CD4-positive, alpha-beta memory T cell (primary cell): ENCODE results near the gene CLEC4F. TPM values are rescaled to one million over a fixed set of nuclear protein-coding genes. Genes with fewer than 3 reads are reported as not detected.

Experiments used
- CTCF ChIA-PET: fragments of 350-600 bp; sonication (Branson Sonifier 250); formaldehyde crosslinking; loops from one replicate; lab custom pipeline; 2021; ENCODE audit warnings: inconsistent platforms; ENCODE audit not compliant: partially characterized antibody; lab: Charles Lee
- POLR2A ChIA-PET: fragments of 350-600 bp; sonication (Branson Sonifier 250); formaldehyde crosslinking; loops from one replicate; lab custom pipeline; 2021; ENCODE audit not compliant: partially characterized antibody; lab: Charles Lee
- DNase-seq, 5 donors: peaks; one replicate each; pipeline versions ENCODE4 v3.0.0 to v3.0.0-alpha.2; 2020 to 2022; ENCODE audit warnings: mixed read lengths in 1 of 5
- H3K27ac ChIP-seq: one replicate; pipeline ENCODE4 v1.7.0; 2013; ENCODE audit warnings: low read depth, low read length
- H3K27me3 ChIP-seq: 2 replicates; pipeline ENCODE4 v1.7.0; 2013; ENCODE audit warnings: mild to moderate bottlenecking, low read length, moderate library complexity; ENCODE audit not compliant: insufficient read depth
- H3K36me3 ChIP-seq: 2 replicates; pipeline ENCODE4 v1.7.0; 2013; ENCODE audit warnings: mild to moderate bottlenecking, low read length, moderate library complexity; ENCODE audit not compliant: insufficient read depth
- H3K4me1 ChIP-seq: 2 replicates; pipeline ENCODE4 v1.7.0; 2013; ENCODE audit warnings: mild to moderate bottlenecking, low read length, moderate library complexity; ENCODE audit not compliant: insufficient read depth
- H3K4me3 ChIP-seq, 2 donors: one replicate each; pipeline ENCODE4 v1.7.0; 2013; ENCODE audit warnings: low read length in 2 of 2, mild to moderate bottlenecking in 1 of 2
- H3K9me3 ChIP-seq, 2 donors: one replicate each; pipeline ENCODE4 v1.7.0; 2013; ENCODE audit warnings: low read length in 2 of 2, control low read depth in 1 of 2; ENCODE audit not compliant: control insufficient read depth in 1 of 2
- H3K27ac Mint-ChIP-seq, 7 donors: one replicate each; pipeline ENCODE4 v1.8.0; 2020 to 2021; ENCODE audit warnings: mixed read lengths in 7 of 7, mild to moderate bottlenecking in 6 of 7, inconsistent platforms in 3 of 7, moderate library complexity in 3 of 7
- H3K27me3 Mint-ChIP-seq, 2 donors: one replicate each; pipeline ENCODE4 v1.8.0; 2020 to 2021; ENCODE audit warnings: mixed read lengths in 2 of 2
- H3K36me3 Mint-ChIP-seq, 2 donors: one replicate each; pipeline ENCODE4 v1.8.0; 2020 to 2021; ENCODE audit warnings: mixed read lengths in 2 of 2, inconsistent platforms in 1 of 2, mild to moderate bottlenecking in 1 of 2
- H3K4me1 Mint-ChIP-seq, 4 donors: one replicate each; pipeline ENCODE4 v1.8.0; 2020 to 2021; ENCODE audit warnings: mixed read lengths in 4 of 4, mild to moderate bottlenecking in 1 of 4
- H3K4me3 Mint-ChIP-seq, 8 donors: one replicate each; pipeline ENCODE4 v1.8.0; 2020 to 2021; ENCODE audit warnings: mixed read lengths in 8 of 8, mild to moderate bottlenecking in 7 of 8, moderate library complexity in 6 of 8, inconsistent platforms in 3 of 8
- H3K9me3 Mint-ChIP-seq, 8 donors: one replicate each; pipeline ENCODE4 v1.8.0; 2020 to 2021; ENCODE audit warnings: mixed read lengths in 8 of 8, mild to moderate bottlenecking in 5 of 8, inconsistent platforms in 3 of 8, moderate library complexity in 1 of 8
- intact Hi-C: fragments of 100-400 bp; cut with micrococcal nuclease; formaldehyde crosslinking; loops from one replicate; pipeline ENCODE4 v1.15.1; 2023
- polyA plus RNA-seq, 2 donors: library from polyadenylated mRNA; unstranded; fragments of 300-500 nt; fragmentation: Illumina TruSeq; gene quantifications; one replicate each; pipeline ENCODE4 v1.2.3, GENCODE V29; 2021
- total RNA-seq, 2 experiments: library from RNA; stranded (reverse); gene quantifications; one replicate each; pipeline ENCODE4 v1.2.3, GENCODE V29; 2021

Gene CLEC4F
- total and polyA plus RNA-seq, 4 experiments from 2014 or later, result not detected

GRCh38 chr2:70775141-70775540 lies 45.3 kb downstream of the CLEC4F start:
- Mint-ChIP-seq H3K27me3 (peaks cover 29 to 38% of the 10 kb centered on the region in 2 donors), H3K9me3 (peaks cover 0 to 4% (median 0%) of the 10 kb centered on the region in 8 donors)
- CTCF ChIA-PET, result interaction anchor here (1.3 kb wide), 1 partner anchor 10 kb away, joined by 3 read pairs; no protein-coding TSS in a partner anchor

GRCh38 chr2:70772486-70773155 lies 47.8 kb downstream of the CLEC4F start:
- no peaks in the 10 kb centered on the region for H3K36me3 ChIP-seq
- H3K4me3 ChIP-seq, result no peak overlapping the region
- H3K9me3 ChIP-seq, result no peaks in the 10 kb centered on the region
- peaks cover 3% of the 10 kb centered on the region for H3K4me1 ChIP-seq
- Mint-ChIP-seq H3K27ac (no peak overlapping the region), H3K36me3 (no peaks in the 10 kb centered on the region), H3K4me3 (no peak overlapping the region), H3K27me3 (peaks cover 38 to 56% of the 10 kb centered on the region in 2 donors), H3K4me1 (peaks cover 3 to 9% (median 6%) of the 10 kb centered on the region in 4 donors), H3K9me3 (peaks cover 0 to 4% (median 0%) of the 10 kb centered on the region in 8 donors)
- intact Hi-C loops, result no loop called here
- ChIA-PET CTCF (interaction anchor here (1.9 kb wide), 1 partner anchor 12 kb away, joined by 10 read pairs; no protein-coding TSS in a partner anchor), POLR2A (no interaction called here)
- DNase-seq, result no peak
- no peak overlapping the region for H3K27ac ChIP-seq
- peaks cover 23% of the 10 kb centered on the region for H3K27me3 ChIP-seq

More at GRCh38 chr2:70775141-70775540, 45.3 kb downstream of the CLEC4F start:
- POLR2A ChIA-PET, result no interaction called here
- intact Hi-C loops, result no loop called here
- H3K4me1 ChIP-seq, result no peaks in the 10 kb centered on the region
- H3K27ac Mint-ChIP-seq, result no peak overlapping the region
- H3K36me3 ChIP-seq, result no peaks in the 10 kb centered on the region
- H3K27ac ChIP-seq, result no peak overlapping the region
- H3K27me3 ChIP-seq, result peaks cover 13% of the 10 kb centered on the region
- H3K9me3 ChIP-seq, result no peaks in the 10 kb centered on the region
- no peak overlapping the region for H3K4me3 ChIP-seq
- H3K4me1 Mint-ChIP-seq, result no peaks in the 10 kb centered on the region
- no peak overlapping the region for H3K4me3 Mint-ChIP-seq
- no peak for DNase-seq
- H3K36me3 Mint-ChIP-seq, result no peaks in the 10 kb centered on the region

- no peaks in the 10 kb centered on the region for H3K36me3 ChIP-seq
- Mint-ChIP-seq H3K27me3 (peaks cover 42 to 58% of the 10 kb centered on the region in 2 donors), H3K4me3 (no peak overlapping the region), H3K36me3 (no peaks in the 10 kb centered on the region), H3K9me3 (peaks cover 0 to 4% (median 0%) of the 10 kb centered on the region in 8 donors), H3K27ac (no peak overlapping the region), H3K4me1 (peaks cover 7 to 15% (median 12%) of the 10 kb centered on the region in 4 donors)
- ChIA-PET CTCF (no interaction called here), POLR2A (no interaction called here)
- no peaks in the 10 kb centered on the region for H3K9me3 ChIP-seq
- no peak for DNase-seq
- intact Hi-C loops, result no loop called here
- no peak overlapping the region for H3K27ac ChIP-seq
- H3K4me3 ChIP-seq, result no peak overlapping the region
- peaks cover 30% of the 10 kb centered on the region for H3K27me3 ChIP-seq
- H3K4me1 ChIP-seq, result peaks cover 15% of the 10 kb centered on the region
Observed at GRCh38 chr2:70771446-70771845, 49.0 kb downstream of the CLEC4F start.

- intact Hi-C loops, result no loop called here
- Mint-ChIP-seq H3K4me3 (peak overlapping the region in 3 of 8 donors; percentile 26 to 87 (median 48)), H3K9me3 (peaks cover 0 to 4% (median 0%) of the 10 kb centered on the region in 8 donors), H3K27me3 (peaks cover 47 to 66% of the 10 kb centered on the region in 2 donors), H3K4me1 (peaks cover 8 to 17% (median 13%) of the 10 kb centered on the region in 4 donors), H3K36me3 (no peaks in the 10 kb centered on the region), H3K27ac (no peak overlapping the region)
- H3K4me1 ChIP-seq, result peaks cover 17% of the 10 kb centered on the region
- DNase-seq, result no peak
- peaks cover 29% of the 10 kb centered on the region for H3K27me3 ChIP-seq
- H3K36me3 ChIP-seq, result no peaks in the 10 kb centered on the region
- POLR2A ChIA-PET, result no interaction called here
- no peak overlapping the region for H3K4me3 ChIP-seq
- H3K9me3 ChIP-seq, result no peaks in the 10 kb centered on the region
- CTCF ChIA-PET, result no interaction called here
- H3K27ac ChIP-seq, result no peak overlapping the region
Observed at GRCh38 chr2:70769450-70769849, 50.9 kb downstream of the CLEC4F start.

- Histone ChIP-seq H3K4me1 (peaks cover 17% of the 10 kb centered on the region), H3K36me3 (no peaks in the 10 kb centered on the region), H3K4me3 (no peak overlapping the region), H3K9me3 (no peaks in the 10 kb centered on the region), H3K27ac (no peak overlapping the region), H3K27me3 (peaks cover 29% of the 10 kb centered on the region)
- DNase-seq, result no peak
- Mint-ChIP-seq H3K27me3 (peaks cover 41 to 62% of the 10 kb centered on the region in 2 donors), H3K4me3 (peak overlapping the region; percentile 33 to 87 (median 60)), H3K4me1 (peaks cover 8 to 17% (median 13%) of the 10 kb centered on the region in 4 donors), H3K27ac (peak overlapping the region in 1 of 7 donors; percentile 59), H3K9me3 (peaks cover 0 to 3% (median 0%) of the 10 kb centered on the region in 8 donors), H3K36me3 (no peaks in the 10 kb centered on the region)
- CTCF ChIA-PET, result interaction anchor here (1.6 to 1.7 kb wide), 2 partner anchors 16 to 112 kb away, joined by 3 to 6 read pairs; no protein-coding TSS in a partner anchor
- intact Hi-C loops, result no loop called here
- POLR2A ChIA-PET, result no interaction called here
Observed at GRCh38 chr2:70768590-70769085, 51.8 kb downstream of the CLEC4F start.

GRCh38 chr2:70767699-70768589 lies 52.5 kb downstream of the CLEC4F start, which contains the start of gene ADD2:
Gene ADD2 (minus strand): TSS chr2:70768200. CDS start chr2:70706408, 61,792 bp downstream.
- H3K27ac Mint-ChIP-seq, result peak within 1 kb of the TSS in 1 of 7 donors; percentile 59
- intact Hi-C loops, result no loop called here

More at GRCh38 chr2:70767699-70768589, 52.5 kb downstream of the CLEC4F start, which contains the start of gene ADD2:
- Mint-ChIP-seq H3K36me3 (no peaks in the 10 kb centered on the region), H3K27me3 (peaks cover 36 to 59% of the 10 kb centered on the region in 2 donors), H3K4me1 (peaks cover 8 to 17% (median 13%) of the 10 kb centered on the region in 4 donors), H3K9me3 (peaks cover 0 to under 1% (median 0%) of the 10 kb centered on the region in 8 donors), H3K4me3 (peak within 1 kb of the TSS; percentile 76 to 87 (median 82))
- Histone ChIP-seq H3K4me3 (peak within 1 kb of the TSS; percentile 32 to 36), H3K27me3 (peaks cover 29% of the 10 kb centered on the region), H3K9me3 (no peaks in the 10 kb centered on the region), H3K27ac (no peak within 1 kb of the TSS), H3K36me3 (no peaks in the 10 kb centered on the region), H3K4me1 (peaks cover 17% of the 10 kb centered on the region)
- ChIA-PET POLR2A (no interaction called here), CTCF (interaction anchor here (1.6 to 1.7 kb wide), 2 partner anchors 17 to 111 kb away, joined by 3 to 6 read pairs; no protein-coding TSS in a partner anchor)
- DNase-seq, result peak in 2 of 5 donors; percentile 26 to 39
